ENCODE results near the gene TMEM101. TPM values are rescaled to one million over a fixed set of nuclear protein-coding genes. Genes with fewer than 3 reads are reported as not detected.
"Not testable (repeated sequence)": the region's sequence is repeated elsewhere in the genome, so short reads cannot be mapped to it uniquely, and the experiment has no call there.

Gene TMEM101
- total and polyA plus RNA-seq, 2 of the 13 experiments (the other 11 are each of a cell fraction or from before 2014, with no cell fraction given) = 72.0 to 100 TPM

DNA sequence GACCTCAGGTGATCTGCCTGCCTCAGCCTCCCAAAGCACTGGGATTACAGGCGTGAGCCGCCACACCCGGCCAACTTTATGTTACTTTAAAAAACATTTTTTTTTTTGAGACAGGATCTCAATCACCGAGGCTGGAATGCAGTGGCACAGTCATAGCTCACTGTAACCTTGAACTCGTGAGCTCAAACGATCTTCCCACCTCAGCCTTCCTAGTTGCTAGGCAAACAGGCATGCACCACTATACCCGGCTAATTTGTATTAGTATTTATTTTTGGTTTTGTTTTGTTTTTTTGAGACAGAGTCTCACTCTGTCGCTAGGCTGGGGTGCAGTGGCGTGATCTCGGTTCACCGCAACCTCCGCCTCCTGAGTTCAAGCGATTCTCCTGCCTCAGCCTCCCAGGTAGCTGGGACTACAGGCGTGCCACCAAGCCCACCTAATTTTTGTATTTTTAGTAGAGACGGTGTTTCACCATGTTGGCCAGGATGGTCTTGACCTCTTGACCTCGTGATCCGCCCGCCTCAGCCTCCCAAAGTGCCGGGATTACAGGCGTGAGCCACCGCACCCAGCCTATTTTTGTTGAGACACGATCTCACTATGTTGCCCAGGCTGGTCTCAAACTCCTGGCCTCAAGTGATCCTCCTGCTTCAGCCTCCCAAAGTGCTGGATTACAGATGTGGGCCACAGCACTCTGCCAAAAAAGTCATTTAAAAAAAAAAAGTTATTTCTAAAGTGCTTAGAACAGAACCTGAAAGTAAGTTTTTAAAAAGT lies 42.1 kb downstream of the TMEM101 start (continued):
- TF ChIP-seq, protein P1, sequence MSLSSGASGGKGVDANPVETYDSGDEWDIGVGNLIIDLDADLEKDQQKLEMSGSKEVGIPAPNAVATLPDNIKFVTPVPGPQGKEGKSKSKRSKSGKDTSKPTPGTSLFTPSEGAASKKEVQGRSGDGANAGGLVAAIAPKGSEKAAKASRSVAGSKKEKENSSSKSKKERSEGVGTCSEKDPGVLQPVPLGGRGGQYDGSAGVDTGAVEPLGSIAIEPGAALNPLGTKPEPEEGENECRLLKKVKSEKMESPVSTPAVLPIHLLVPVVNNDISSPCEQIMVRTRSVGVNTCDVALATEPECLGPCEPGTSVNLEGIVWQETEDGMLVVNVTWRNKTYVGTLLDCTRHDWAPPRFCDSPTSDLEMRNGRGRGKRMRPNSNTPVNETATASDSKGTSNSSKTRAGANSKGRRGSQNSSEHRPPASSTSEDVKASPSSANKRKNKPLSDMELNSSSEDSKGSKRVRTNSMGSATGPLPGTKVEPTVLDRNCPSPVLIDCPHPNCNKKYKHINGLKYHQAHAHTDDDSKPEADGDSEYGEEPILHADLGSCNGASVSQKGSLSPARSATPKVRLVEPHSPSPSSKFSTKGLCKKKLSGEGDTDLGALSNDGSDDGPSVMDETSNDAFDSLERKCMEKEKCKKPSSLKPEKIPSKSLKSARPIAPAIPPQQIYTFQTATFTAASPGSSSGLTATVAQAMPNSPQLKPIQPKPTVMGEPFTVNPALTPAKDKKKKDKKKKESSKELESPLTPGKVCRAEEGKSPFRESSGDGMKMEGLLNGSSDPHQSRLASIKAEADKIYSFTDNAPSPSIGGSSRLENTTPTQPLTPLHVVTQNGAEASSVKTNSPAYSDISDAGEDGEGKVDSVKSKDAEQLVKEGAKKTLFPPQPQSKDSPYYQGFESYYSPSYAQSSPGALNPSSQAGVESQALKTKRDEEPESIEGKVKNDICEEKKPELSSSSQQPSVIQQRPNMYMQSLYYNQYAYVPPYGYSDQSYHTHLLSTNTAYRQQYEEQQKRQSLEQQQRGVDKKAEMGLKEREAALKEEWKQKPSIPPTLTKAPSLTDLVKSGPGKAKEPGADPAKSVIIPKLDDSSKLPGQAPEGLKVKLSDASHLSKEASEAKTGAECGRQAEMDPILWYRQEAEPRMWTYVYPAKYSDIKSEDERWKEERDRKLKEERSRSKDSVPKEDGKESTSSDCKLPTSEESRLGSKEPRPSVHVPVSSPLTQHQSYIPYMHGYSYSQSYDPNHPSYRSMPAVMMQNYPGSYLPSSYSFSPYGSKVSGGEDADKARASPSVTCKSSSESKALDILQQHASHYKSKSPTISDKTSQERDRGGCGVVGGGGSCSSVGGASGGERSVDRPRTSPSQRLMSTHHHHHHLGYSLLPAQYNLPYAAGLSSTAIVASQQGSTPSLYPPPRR (CRISPR knock-in tag; IDR thresholded peaks at IDR 0.05; ENCODE audit: borderline replicate concordance) = peak; percentile 24; the same call in 1 of the 2 replicates
- peak; percentile 55 for TF ChIP-seq BHLHE40 (IDR thresholded peaks at IDR 0.05; ENCODE audit: low read length)
- peak; percentile 53; the same call in 1 of the 2 replicates for TF ChIP-seq MEIS2 (CRISPR knock-in tag; IDR thresholded peaks at IDR 0.05)
- TF ChIP-seq ETV5 (CRISPR knock-in tag; IDR thresholded peaks at IDR 0.05; ENCODE audit: borderline replicate concordance) = peak; percentile 49; the same call in 1 of the 2 replicates
- 0 out of 2 replicates have a peak, but pooled peaks have one; percentile 26 for TF ChIP-seq ZBTB7B (CRISPR knock-in tag; IDR thresholded peaks at IDR 0.05)
- TF ChIP-seq ZMYM3 (CRISPR knock-in tag; IDR thresholded peaks at IDR 0.05) = peak; percentile 89
- TF ChIP-seq ZNF121 (CRISPR knock-in tag; IDR thresholded peaks at IDR 0.05) = peak; percentile 84
- peak; percentile 76 for TF ChIP-seq MED1 (CRISPR knock-in tag; IDR thresholded peaks at IDR 0.05)
- TF ChIP-seq, protein P2, sequence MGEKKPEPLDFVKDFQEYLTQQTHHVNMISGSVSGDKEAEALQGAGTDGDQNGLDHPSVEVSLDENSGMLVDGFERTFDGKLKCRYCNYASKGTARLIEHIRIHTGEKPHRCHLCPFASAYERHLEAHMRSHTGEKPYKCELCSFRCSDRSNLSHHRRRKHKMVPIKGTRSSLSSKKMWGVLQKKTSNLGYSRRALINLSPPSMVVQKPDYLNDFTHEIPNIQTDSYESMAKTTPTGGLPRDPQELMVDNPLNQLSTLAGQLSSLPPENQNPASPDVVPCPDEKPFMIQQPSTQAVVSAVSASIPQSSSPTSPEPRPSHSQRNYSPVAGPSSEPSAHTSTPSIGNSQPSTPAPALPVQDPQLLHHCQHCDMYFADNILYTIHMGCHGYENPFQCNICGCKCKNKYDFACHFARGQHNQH (CRISPR knock-in tag; IDR thresholded peaks at IDR 0.05) = peak; percentile 90
- 0 out of 2 replicates have a peak, but pooled peaks have one; percentile 17 for TF ChIP-seq ZSCAN29 (CRISPR knock-in tag; conservative IDR thresholded peaks at IDR 0.05)
- TF ChIP-seq, protein P3, sequence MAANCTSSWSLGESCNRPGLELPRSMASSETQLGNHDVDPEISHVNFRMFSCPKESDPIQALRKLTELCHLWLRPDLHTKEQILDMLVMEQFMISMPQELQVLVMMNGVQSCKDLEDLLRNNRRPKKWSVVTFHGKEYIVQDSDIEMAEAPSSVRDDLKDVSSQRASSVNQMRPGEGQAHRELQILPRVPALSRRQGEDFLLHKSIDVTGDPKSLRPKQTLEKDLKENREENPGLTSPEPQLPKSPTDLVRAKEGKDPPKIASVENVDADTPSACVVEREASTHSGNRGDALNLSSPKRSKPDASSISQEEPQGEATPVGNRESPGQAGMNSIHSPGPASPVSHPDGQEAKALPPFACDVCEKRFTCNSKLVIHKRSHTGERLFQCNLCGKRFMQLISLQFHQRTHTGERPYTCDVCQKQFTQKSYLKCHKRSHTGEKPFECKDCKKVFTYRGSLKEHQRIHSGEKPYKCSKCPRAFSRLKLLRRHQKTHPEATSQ (CRISPR knock-in tag; IDR thresholded peaks at IDR 0.05; ENCODE audit: borderline replicate concordance) = peak; percentile 26; the same call in 1 of the 2 replicates
- TF ChIP-seq TBL1XR1 (IDR thresholded peaks at IDR 0.05; ENCODE audit: borderline replicate concordance, low read length, partially characterized antibody) = peak; percentile 22
- TF ChIP-seq TBX3 (IDR thresholded peaks at IDR 0.05; ENCODE audit: borderline replicate concordance) = peak; percentile 83; the same call in 1 of the 2 replicates
- TF ChIP-seq TBX2 (CRISPR knock-in tag; IDR thresholded peaks at IDR 0.05; ENCODE audit: borderline replicate concordance) = peak; percentile 87
- 0 out of 2 replicates have a peak, but pooled peaks have one; percentile 29 for TF ChIP-seq FOXK1 (CRISPR knock-in tag; IDR thresholded peaks at IDR 0.05; ENCODE audit: borderline replicate concordance, low read depth)
- not testable (repeated sequence) for TF ChIP-seq LCORL (IDR thresholded peaks at IDR 0.05)
- TF ChIP-seq LCORL (CRISPR knock-in tag; IDR thresholded peaks at IDR 0.05) = peak; percentile 72
- TF ChIP-seq, protein P4, sequence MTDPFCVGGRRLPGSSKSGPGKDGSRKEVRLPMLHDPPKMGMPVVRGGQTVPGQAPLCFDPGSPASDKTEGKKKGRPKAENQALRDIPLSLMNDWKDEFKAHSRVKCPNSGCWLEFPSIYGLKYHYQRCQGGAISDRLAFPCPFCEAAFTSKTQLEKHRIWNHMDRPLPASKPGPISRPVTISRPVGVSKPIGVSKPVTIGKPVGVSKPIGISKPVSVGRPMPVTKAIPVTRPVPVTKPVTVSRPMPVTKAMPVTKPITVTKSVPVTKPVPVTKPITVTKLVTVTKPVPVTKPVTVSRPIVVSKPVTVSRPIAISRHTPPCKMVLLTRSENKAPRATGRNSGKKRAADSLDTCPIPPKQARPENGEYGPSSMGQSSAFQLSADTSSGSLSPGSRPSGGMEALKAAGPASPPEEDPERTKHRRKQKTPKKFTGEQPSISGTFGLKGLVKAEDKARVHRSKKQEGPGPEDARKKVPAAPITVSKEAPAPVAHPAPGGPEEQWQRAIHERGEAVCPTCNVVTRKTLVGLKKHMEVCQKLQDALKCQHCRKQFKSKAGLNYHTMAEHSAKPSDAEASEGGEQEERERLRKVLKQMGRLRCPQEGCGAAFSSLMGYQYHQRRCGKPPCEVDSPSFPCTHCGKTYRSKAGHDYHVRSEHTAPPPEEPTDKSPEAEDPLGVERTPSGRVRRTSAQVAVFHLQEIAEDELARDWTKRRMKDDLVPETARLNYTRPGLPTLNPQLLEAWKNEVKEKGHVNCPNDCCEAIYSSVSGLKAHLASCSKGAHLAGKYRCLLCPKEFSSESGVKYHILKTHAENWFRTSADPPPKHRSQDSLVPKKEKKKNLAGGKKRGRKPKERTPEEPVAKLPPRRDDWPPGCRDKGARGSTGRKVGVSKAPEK (CRISPR knock-in tag; IDR thresholded peaks at IDR 0.05; ENCODE audit: borderline replicate concordance) = peak; percentile 94; the same call in 1 of the 2 replicates

Measured in HepG2 (cell line).